GM23248 (cell line): ENCODE results near the gene TCTA.

ENCODE experiments used
- EZH2 ChIP-seq: fragments of 200-600 bp; sonication (generic); IDR thresholded peaks from 2 replicates; pipeline ENCODE4 v1.6.1; 2018; ENCODE audit warnings: antibody characterized with exemption, mild to moderate bottlenecking; ENCODE audit not compliant: insufficient read depth, poor library complexity, severe bottlenecking
- EZH2phosphoT487 ChIP-seq: fragments of 200-600 bp; sonication (generic); IDR thresholded peaks from 2 replicates; pipeline ENCODE4 v1.6.1; 2018; ENCODE audit warnings: antibody characterized with exemption, moderate library complexity, mild to moderate bottlenecking, low read depth; ENCODE audit not compliant: insufficient read depth

- no peak for TF ChIP-seq EZH2phosphoT487
- TF ChIP-seq EZH2, result no peak
Observed at GRCh38 chr3:49456466-49456865, 44.2 kb downstream of the TCTA start.
